Stimulated activated naive CD8-positive, alpha-beta T cell treated with anti-CD3 and anti-CD28 coated beads, Interleukin-15, amount 100 ng/mL, for 72 hours (primary cell): ENCODE data around the gene CHD2.
"Not testable (repeated sequence)": the region's sequence is repeated elsewhere in the genome, so short reads cannot be mapped to it uniquely, and the experiment has no call there.

ENCODE experiments used
- ATAC-seq: fragments of 150-1000 bp; cut with Tn5 transposase; 2 replicates; pipeline ENCODE4 v1.10.0; 2021; ENCODE audit warnings: mild to moderate bottlenecking, moderate library complexity
- DNase-seq, 2 donors: peaks; one replicate each; pipeline ENCODE4 v3.0.0; 2021 to 2022
- H3K27ac Mint-ChIP-seq, 2 donors: one replicate each; pipeline ENCODE4 v1.8.0; 2022; ENCODE audit warnings: mild to moderate bottlenecking in 2 of 2, mixed read lengths in 2 of 2, moderate library complexity in 2 of 2
- H3K27me3 Mint-ChIP-seq: one replicate; pipeline ENCODE4 v1.8.0; 2022; ENCODE audit warnings: mixed read lengths
- H3K4me1 Mint-ChIP-seq: one replicate; pipeline ENCODE4 v1.8.0; 2022; ENCODE audit warnings: mild to moderate bottlenecking, mixed read lengths
- H3K4me3 Mint-ChIP-seq, 2 donors: one replicate each; pipeline ENCODE4 v1.8.0; 2022; ENCODE audit warnings: mild to moderate bottlenecking in 2 of 2, mixed read lengths in 2 of 2, moderate library complexity in 1 of 2
- H3K9me3 Mint-ChIP-seq, 2 donors: one replicate each; pipeline ENCODE4 v1.8.0; 2022; ENCODE audit warnings: mixed read lengths in 2 of 2

CHD2 gene

GRCh38 chr15:92909136-92909781 is 9.1 kb downstream of the CHD2 start:
- Mint-ChIP-seq H3K27me3 (no peaks in the 10 kb centered on the region), H3K27ac (peak overlapping the region; percentile 86 to 100), H3K4me1 (peaks cover 85% of the 10 kb centered on the region), H3K9me3 (peaks cover 0 to 4% of the 10 kb centered on the region in 2 donors), H3K4me3 (peak overlapping the region; percentile 94 to 97)
- DNase-seq = no peak
- ATAC-seq = no peak

- no peak for ATAC-seq
- peak overlapping the region; percentile 89 to 93 for H3K27ac Mint-ChIP-seq
- H3K4me3 Mint-ChIP-seq = peak overlapping the region; percentile 49 to 72
- peaks cover 94% of the 10 kb centered on the region for H3K4me1 Mint-ChIP-seq
- H3K9me3 Mint-ChIP-seq = peaks cover 0 to 4% of the 10 kb centered on the region in 2 donors
- H3K27me3 Mint-ChIP-seq = no peaks in the 10 kb centered on the region
- no peak for DNase-seq
Measured at GRCh38 chr15:92910451-92910850, 10.3 kb downstream of the CHD2 start.

GRCh38 chr15:92914103-92914499 is 14.0 kb downstream of the CHD2 start:
- Mint-ChIP-seq H3K27me3 (no peaks in the 10 kb centered on the region), H3K27ac (peak overlapping the region; percentile 97), H3K4me1 (peaks cover 89% of the 10 kb centered on the region), H3K9me3 (peaks cover 0 to 4% of the 10 kb centered on the region in 2 donors), H3K4me3 (peak overlapping the region; percentile 92)
- ATAC-seq (no peak), DNase-seq (no peak)

GRCh38 chr15:92914768-92915221 is 14.7 kb downstream of the CHD2 start:
- ATAC-seq (peak; percentile 76), DNase-seq (peak in 1 of 2 donors; percentile 44)
- H3K4me1 Mint-ChIP-seq = peaks cover 89% of the 10 kb centered on the region
- peak overlapping the region; percentile 92 for H3K4me3 Mint-ChIP-seq
- peaks cover 0 to 4% of the 10 kb centered on the region in 2 donors for H3K9me3 Mint-ChIP-seq
- no peaks in the 10 kb centered on the region for H3K27me3 Mint-ChIP-seq
- H3K27ac Mint-ChIP-seq = peak overlapping the region; percentile 97

GRCh38 chr15:92915766-92916435 is 15.8 kb downstream of the CHD2 start:
- Mint-ChIP-seq H3K27me3 (no peaks in the 10 kb centered on the region), H3K4me1 (peaks cover 89% of the 10 kb centered on the region), H3K4me3 (peak overlapping the region; percentile 77 to 92), H3K27ac (peak overlapping the region; percentile 95 to 97), H3K9me3 (peaks cover 0 to 4% of the 10 kb centered on the region in 2 donors)
- ATAC-seq (peak; percentile 43), DNase-seq (no peak)

- H3K4me3 Mint-ChIP-seq = peak overlapping the region; percentile 55 to 68
- ATAC-seq (peak; percentile 44), DNase-seq (peak; percentile 88 to 92)
- H3K9me3 Mint-ChIP-seq = no peaks in the 10 kb centered on the region
- H3K27ac Mint-ChIP-seq = peak overlapping the region; percentile 74 to 95
- no peaks in the 10 kb centered on the region for H3K27me3 Mint-ChIP-seq
- peaks cover 89% of the 10 kb centered on the region for H3K4me1 Mint-ChIP-seq
Measured at GRCh38 chr15:92917598-92918407, 17.7 kb downstream of the CHD2 start.

- not testable (repeated sequence) for H3K27ac Mint-ChIP-seq, H3K27me3 Mint-ChIP-seq, H3K9me3 Mint-ChIP-seq, DNase-seq, H3K4me3 Mint-ChIP-seq, ATAC-seq
- peaks cover 89% of the 10 kb centered on the region for H3K4me1 Mint-ChIP-seq
Measured at GRCh38 chr15:92918881-92919280, 18.8 kb downstream of the CHD2 start.

- Mint-ChIP-seq H3K27me3 (no peaks in the 10 kb centered on the region), H3K4me3 (peak overlapping the region; percentile 52 to 73), H3K4me1 (peaks cover 89% of the 10 kb centered on the region), H3K27ac (peak overlapping the region; percentile 84 to 88), H3K9me3 (no peaks in the 10 kb centered on the region)
- DNase-seq = no peak
- no peak for ATAC-seq
Measured at GRCh38 chr15:92920595-92921161, 20.6 kb downstream of the CHD2 start.

GRCh38 chr15:92921215-92922131 is 21.3 kb downstream of the CHD2 start:
- no peaks in the 10 kb centered on the region for H3K27me3 Mint-ChIP-seq
- DNase-seq = no peak
- H3K9me3 Mint-ChIP-seq = no peaks in the 10 kb centered on the region
- H3K27ac Mint-ChIP-seq = peak overlapping the region; percentile 84 to 87
- peak; percentile 82 for ATAC-seq
- peak overlapping the region; percentile 57 to 76 for H3K4me3 Mint-ChIP-seq
- peaks cover 89% of the 10 kb centered on the region for H3K4me1 Mint-ChIP-seq

GRCh38 chr15:92922418-92923002 is 22.4 kb downstream of the CHD2 start:
- Mint-ChIP-seq H3K9me3 (no peaks in the 10 kb centered on the region), H3K27ac (peak overlapping the region; percentile 53 to 91), H3K4me1 (peaks cover 88% of the 10 kb centered on the region), H3K4me3 (peak overlapping the region; percentile 57 to 76), H3K27me3 (no peaks in the 10 kb centered on the region)
- peak; percentile 60 for ATAC-seq
- no peak for DNase-seq

- no peaks in the 10 kb centered on the region for H3K27me3 Mint-ChIP-seq
- peak overlapping the region in 1 of 2 donors; percentile 81 for H3K27ac Mint-ChIP-seq
- H3K9me3 Mint-ChIP-seq = no peaks in the 10 kb centered on the region
- DNase-seq (no peak), ATAC-seq (no peak)
- H3K4me1 Mint-ChIP-seq = peaks cover 88% of the 10 kb centered on the region
- H3K4me3 Mint-ChIP-seq = no peak overlapping the region
Measured at GRCh38 chr15:92924216-92924615, 24.1 kb downstream of the CHD2 start.

GRCh38 chr15:92925454-92925853 is 25.3 kb downstream of the CHD2 start:
- peaks cover 80% of the 10 kb centered on the region for H3K4me1 Mint-ChIP-seq
- ATAC-seq = no peak
- no peak for DNase-seq
- no peaks in the 10 kb centered on the region for H3K27me3 Mint-ChIP-seq
- no peak overlapping the region for H3K4me3 Mint-ChIP-seq
- peak overlapping the region in 1 of 2 donors; percentile 74 for H3K27ac Mint-ChIP-seq
- no peaks in the 10 kb centered on the region for H3K9me3 Mint-ChIP-seq

GRCh38 chr15:92928225-92928750 is 28.2 kb downstream of the CHD2 start:
- Mint-ChIP-seq H3K27ac (peak overlapping the region in 1 of 2 donors; percentile 52), H3K27me3 (no peaks in the 10 kb centered on the region), H3K4me3 (no peak overlapping the region), H3K9me3 (no peaks in the 10 kb centered on the region), H3K4me1 (peaks cover 58% of the 10 kb centered on the region)
- ATAC-seq (no peak), DNase-seq (no peak)

GRCh38 chr15:92929002-92929401 is 28.9 kb downstream of the CHD2 start:
- no peak for DNase-seq
- peak overlapping the region in 1 of 2 donors; percentile 52 for H3K27ac Mint-ChIP-seq
- H3K4me3 Mint-ChIP-seq = no peak overlapping the region
- no peaks in the 10 kb centered on the region for H3K27me3 Mint-ChIP-seq
- ATAC-seq = no peak
- H3K9me3 Mint-ChIP-seq = no peaks in the 10 kb centered on the region
- H3K4me1 Mint-ChIP-seq = peaks cover 55% of the 10 kb centered on the region
